HL-60 (cell line): ENCODE results near the gene CYP4A22.
"Not testable (repeated sequence)": the region's sequence is repeated elsewhere in the genome, so short reads cannot be mapped to it uniquely, and the experiment has no call there.

Source experiments
- DNase-seq, 2 experiments: peaks; one replicate each; pipeline ENCODE4 v3.0.0-alpha.2; 2010 to 2020; ENCODE audit warnings: low read depth in 1 of 2, low spot score in 1 of 2
- H3K27ac ChIP-seq: fragments of 250-450 bp; sonication (Bioruptor Pico); replicated peaks from 2 replicates; pipeline ENCODE4 v1.5.1; 2020; ENCODE audit warnings: mild to moderate bottlenecking, moderate library complexity
- H3K27me3 ChIP-seq: fragments of 250-450 bp; sonication (Bioruptor Pico); 2 replicates; pipeline ENCODE4 v1.5.1; 2021; ENCODE audit warnings: mild to moderate bottlenecking, moderate library complexity; ENCODE audit not compliant: insufficient read depth, poor library complexity, severe bottlenecking
- H3K4me3 ChIP-seq: replicated peaks from 2 replicates; pipeline ENCODE4 v1.5.1; 2011; ENCODE audit warnings: mild to moderate bottlenecking, control low read depth, low read length; ENCODE audit not compliant: insufficient read depth
- CTCF ChIP-seq: IDR thresholded peaks from one replicate; pipeline ENCODE4 v1.5.1; 2011; ENCODE audit warnings: low read length, control low read depth, inconsistent platforms; ENCODE audit not compliant: insufficient read depth
- GABPA ChIP-seq: IDR thresholded peaks from 2 replicates; pipeline ENCODE4 v1.6.1; 2012; ENCODE audit warnings: low read depth
- POLR2AphosphoS5 ChIP-seq: IDR thresholded peaks from 2 replicates; pipeline ENCODE4 v1.6.1; 2012; ENCODE audit warnings: low read depth
- REST ChIP-seq: IDR thresholded peaks from 2 replicates; pipeline ENCODE4 v1.6.1; 2012; ENCODE audit warnings: low read depth; ENCODE audit not compliant: insufficient replicate concordance
- SPI1 ChIP-seq: IDR thresholded peaks from 2 replicates; pipeline ENCODE4 v1.6.1; 2012; ENCODE audit warnings: low read depth, mild to moderate bottlenecking, borderline replicate concordance

Gene CYP4A22

GRCh38 chr1:47137925-47138615 is 829 bp downstream of the CYP4A22 start:
- no peak for DNase-seq
- H3K27ac ChIP-seq, result no peak overlapping the region
- no peak overlapping the region for H3K4me3 ChIP-seq
- H3K27me3 ChIP-seq, result no peaks in the 10 kb centered on the region
- TF ChIP-seq SPI1, result no peak
- TF ChIP-seq GABPA, result no peak
- TF ChIP-seq REST, result no peak
- TF ChIP-seq POLR2AphosphoS5, result no peak
- TF ChIP-seq CTCF, result no peak

GRCh38 chr1:47140358-47140757 is 3.1 kb downstream of the CYP4A22 start:
- H3K27ac ChIP-seq, H3K4me3 ChIP-seq, DNase-seq, H3K27me3 ChIP-seq: not testable (repeated sequence)

- not testable (repeated sequence) for DNase-seq, H3K4me3 ChIP-seq, H3K27me3 ChIP-seq, H3K27ac ChIP-seq
- peak; percentile 17 for TF ChIP-seq CTCF
Measured at GRCh38 chr1:47143654-47144053, 6.4 kb downstream of the CYP4A22 start.

GRCh38 chr1:47146495-47146894 is 9.3 kb downstream of the CYP4A22 start:
- not testable (repeated sequence) for H3K27ac ChIP-seq, H3K27me3 ChIP-seq, DNase-seq, H3K4me3 ChIP-seq

- H3K27me3 ChIP-seq, result no peaks in the 10 kb centered on the region
- H3K4me3 ChIP-seq, result no peak overlapping the region
- H3K27ac ChIP-seq, result no peak overlapping the region
- no peak for DNase-seq
- TF ChIP-seq REST (peak; percentile 16), CTCF (no peak), SPI1 (no peak)
Measured at GRCh38 chr1:47147047-47147785, 10.0 kb downstream of the CYP4A22 start.

- H3K27ac ChIP-seq, DNase-seq, H3K4me3 ChIP-seq, H3K27me3 ChIP-seq: not testable (repeated sequence)
Measured at GRCh38 chr1:47149162-47149561, 11.9 kb downstream of the CYP4A22 start.

- not testable (repeated sequence) for DNase-seq, H3K27me3 ChIP-seq, H3K27ac ChIP-seq, H3K4me3 ChIP-seq
Measured at GRCh38 chr1:47156457-47156856, 19.2 kb downstream of the CYP4A22 start.

GRCh38 chr1:47157957-47158356 is 20.7 kb downstream of the CYP4A22 start:
- H3K4me3 ChIP-seq, DNase-seq, H3K27me3 ChIP-seq, H3K27ac ChIP-seq: not testable (repeated sequence)
